ENCODE results near the gene MUC21. TPM values are rescaled to one million over a fixed set of nuclear protein-coding genes. Genes with fewer than 3 reads are reported as not detected.
A peak's percentile ranks its signal among the peaks of the same experiment; 100 is the strongest.
"Not testable (repeated sequence)": the region's sequence is repeated elsewhere in the genome, so short reads cannot be mapped to it uniquely, and the experiment has no call there.

Gene MUC21
- total RNA-seq, 2 donors from 2014 or later = not detected

DNA sequence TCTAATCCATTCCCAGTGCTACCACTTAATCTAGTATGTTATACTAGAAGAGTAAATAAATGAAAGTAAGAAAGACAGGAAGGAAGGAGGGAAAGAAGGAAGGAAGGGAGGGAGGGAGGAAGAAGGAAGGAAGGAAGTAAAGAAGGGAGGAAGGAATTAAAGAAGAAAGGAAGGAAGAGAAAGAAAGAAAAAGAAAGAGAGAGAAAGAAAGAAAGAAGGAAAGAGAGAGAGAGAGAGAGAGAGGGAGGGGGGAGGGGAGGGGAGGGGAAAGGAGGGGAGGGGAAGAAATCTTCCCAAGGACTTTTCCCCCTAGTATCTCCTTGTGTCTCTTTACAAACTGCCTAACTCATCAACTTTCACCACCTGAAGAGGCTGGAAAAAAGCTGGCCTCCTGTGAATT lies 20.8 kb upstream of the MUC21 start:
- H3K4me1 ChIP-seq = no peaks in the 10 kb centered on the region
- DNase-seq (ENCODE audit: low spot score) = no peak
- no peak overlapping the region for H3K4me3 ChIP-seq
- no peaks in the 10 kb centered on the region for H3K27me3 ChIP-seq
- no peaks in the 10 kb centered on the region for H3K9me3 ChIP-seq
- H3K27ac ChIP-seq = no peak overlapping the region
- H3K36me3 ChIP-seq = no peaks in the 10 kb centered on the region
- TF ChIP-seq, protein P1, sequence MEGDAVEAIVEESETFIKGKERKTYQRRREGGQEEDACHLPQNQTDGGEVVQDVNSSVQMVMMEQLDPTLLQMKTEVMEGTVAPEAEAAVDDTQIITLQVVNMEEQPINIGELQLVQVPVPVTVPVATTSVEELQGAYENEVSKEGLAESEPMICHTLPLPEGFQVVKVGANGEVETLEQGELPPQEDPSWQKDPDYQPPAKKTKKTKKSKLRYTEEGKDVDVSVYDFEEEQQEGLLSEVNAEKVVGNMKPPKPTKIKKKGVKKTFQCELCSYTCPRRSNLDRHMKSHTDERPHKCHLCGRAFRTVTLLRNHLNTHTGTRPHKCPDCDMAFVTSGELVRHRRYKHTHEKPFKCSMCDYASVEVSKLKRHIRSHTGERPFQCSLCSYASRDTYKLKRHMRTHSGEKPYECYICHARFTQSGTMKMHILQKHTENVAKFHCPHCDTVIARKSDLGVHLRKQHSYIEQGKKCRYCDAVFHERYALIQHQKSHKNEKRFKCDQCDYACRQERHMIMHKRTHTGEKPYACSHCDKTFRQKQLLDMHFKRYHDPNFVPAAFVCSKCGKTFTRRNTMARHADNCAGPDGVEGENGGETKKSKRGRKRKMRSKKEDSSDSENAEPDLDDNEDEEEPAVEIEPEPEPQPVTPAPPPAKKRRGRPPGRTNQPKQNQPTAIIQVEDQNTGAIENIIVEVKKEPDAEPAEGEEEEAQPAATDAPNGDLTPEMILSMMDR (IDR thresholded peaks at IDR 0.05) = no peak

DNA sequence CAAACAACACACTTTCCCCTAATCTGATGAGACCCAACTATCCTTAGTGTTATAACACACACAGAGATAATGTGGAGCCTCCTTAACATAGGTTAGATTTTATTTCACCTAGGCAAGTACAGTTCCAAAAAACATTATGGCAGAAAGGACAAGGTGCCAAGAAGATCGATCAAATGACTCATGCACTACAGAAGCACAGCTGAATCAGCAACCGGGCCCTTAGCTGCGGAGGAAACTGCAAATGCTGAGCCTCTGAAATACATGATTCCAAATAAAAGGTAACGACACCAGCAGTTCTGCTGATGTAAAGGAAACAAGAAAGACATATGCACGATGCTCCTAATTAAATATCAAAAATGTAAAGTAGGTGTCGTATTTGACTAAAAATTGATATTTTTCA lies 19.9 kb upstream of the MUC21 start:
- H3K4me3 ChIP-seq = no peak overlapping the region
- no peaks in the 10 kb centered on the region for H3K4me1 ChIP-seq
- TF ChIP-seq, protein P1 (IDR thresholded peaks at IDR 0.05) = no peak
- H3K9me3 ChIP-seq = no peaks in the 10 kb centered on the region
- no peak for DNase-seq (ENCODE audit: low spot score)
- no peak overlapping the region for H3K27ac ChIP-seq
- H3K27me3 ChIP-seq = no peaks in the 10 kb centered on the region
- no peaks in the 10 kb centered on the region for H3K36me3 ChIP-seq

DNA sequence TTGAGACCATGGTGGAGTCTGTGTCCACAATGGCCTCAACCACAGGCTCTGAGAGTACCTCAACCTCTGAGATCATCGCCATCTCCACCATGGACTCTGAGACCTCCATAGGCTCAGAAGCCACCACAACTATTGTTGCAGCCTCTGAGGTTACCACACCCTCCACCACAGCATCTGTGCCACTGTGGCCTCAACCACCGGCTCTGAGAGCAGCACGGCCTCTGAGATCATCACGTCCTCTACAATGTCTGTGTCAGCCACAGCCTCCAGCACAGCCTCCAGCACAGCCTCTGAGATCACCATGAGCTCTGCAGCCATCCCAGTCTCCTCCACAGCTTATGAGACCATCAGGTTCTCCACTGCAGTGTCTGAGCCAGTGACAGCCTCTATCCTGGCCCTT lies 19.4 kb upstream of the MUC21 start:
- Histone ChIP-seq H3K27me3 (no peaks in the 10 kb centered on the region), H3K9me3 (no peaks in the 10 kb centered on the region), H3K27ac (no peak overlapping the region), H3K36me3 (no peaks in the 10 kb centered on the region), H3K4me3 (no peak overlapping the region), H3K4me1 (no peaks in the 10 kb centered on the region)
- TF ChIP-seq, protein P1 (IDR thresholded peaks at IDR 0.05) = no peak
- DNase-seq (ENCODE audit: low spot score) = no peak

DNA sequence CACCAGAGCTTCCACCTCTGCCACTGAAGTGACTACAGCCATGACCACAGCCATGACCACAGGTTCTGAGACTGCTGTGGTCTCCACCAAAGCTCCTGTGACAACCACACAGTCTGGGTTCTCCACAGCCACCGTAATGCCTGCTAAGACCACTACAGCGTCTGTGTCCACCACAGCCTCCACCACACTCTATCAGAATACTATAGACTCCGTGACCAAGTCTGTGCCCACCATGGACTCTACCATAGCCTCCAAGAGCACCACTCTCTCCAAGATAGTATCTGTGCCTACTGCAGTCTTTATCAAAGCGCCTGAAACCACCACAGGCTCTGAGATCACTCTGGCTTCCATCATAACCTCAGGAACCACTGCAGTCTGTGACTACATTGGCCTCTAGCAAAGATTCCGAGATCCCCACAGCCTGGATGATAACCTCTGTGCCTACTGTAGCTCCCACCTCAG lies 18.3 kb upstream of the MUC21 start:
- no peak overlapping the region for H3K4me3 ChIP-seq
- TF ChIP-seq, protein P1 (IDR thresholded peaks at IDR 0.05) = no peak
- no peaks in the 10 kb centered on the region for H3K27me3 ChIP-seq
- DNase-seq (ENCODE audit: low spot score) = no peak
- H3K27ac ChIP-seq = no peak overlapping the region
- no peaks in the 10 kb centered on the region for H3K36me3 ChIP-seq
- no peaks in the 10 kb centered on the region for H3K4me1 ChIP-seq
- no peaks in the 10 kb centered on the region for H3K9me3 ChIP-seq

DNA sequence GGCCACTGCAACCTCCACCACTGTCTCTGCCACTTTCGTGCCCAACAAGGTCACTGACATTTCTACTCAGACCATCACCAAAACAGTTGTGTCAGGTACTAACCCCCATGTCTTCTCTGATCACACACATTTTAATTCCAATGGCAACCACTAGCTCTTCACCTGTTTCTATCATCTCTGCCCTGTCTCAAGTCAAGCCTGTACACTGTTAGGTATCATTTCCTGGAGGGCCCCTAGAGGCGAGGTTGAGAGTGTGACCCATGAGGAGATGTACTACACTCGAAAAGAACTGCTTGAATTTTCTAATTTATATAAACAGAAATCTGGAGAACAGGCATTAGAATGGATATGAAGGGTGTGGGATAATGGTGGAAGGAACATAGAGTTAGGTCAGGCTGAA lies 17.4 kb upstream of the MUC21 start:
- no peaks in the 10 kb centered on the region for H3K4me1 ChIP-seq
- no peaks in the 10 kb centered on the region for H3K27me3 ChIP-seq
- H3K27ac ChIP-seq = no peak overlapping the region

DNA sequence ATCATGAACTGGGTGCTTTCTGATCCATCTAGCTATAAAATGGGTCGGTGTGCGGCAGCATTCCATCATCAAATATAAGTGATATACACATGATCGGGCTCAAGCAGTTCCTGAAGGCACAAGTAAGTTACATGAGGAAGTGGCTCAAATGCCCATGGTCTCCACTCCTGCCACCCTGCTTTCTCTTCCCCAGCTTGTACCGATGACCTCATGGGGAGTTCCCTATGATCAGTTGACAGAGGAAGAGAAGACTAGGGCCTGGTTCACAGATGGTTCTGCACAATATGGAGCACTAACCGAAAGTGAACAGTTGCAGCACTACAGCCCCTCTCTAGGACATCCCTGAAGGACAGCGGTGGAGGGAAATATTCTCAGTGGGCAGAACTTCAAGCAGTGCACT lies 14.3 kb upstream of the MUC21 start:
- DNase-seq (ENCODE audit: low spot score); H3K4me3 ChIP-seq; H3K36me3 ChIP-seq; H3K27me3 ChIP-seq; H3K9me3 ChIP-seq; H3K4me1 ChIP-seq: not testable (repeated sequence)
- peak overlapping the region in 1 of 2 donors; percentile 31 for H3K27ac ChIP-seq

More for the DNA sequence above, 17.4 kb upstream of the MUC21 start:
- Histone ChIP-seq H3K9me3 (no peaks in the 10 kb centered on the region), H3K4me3 (no peak overlapping the region), H3K36me3 (no peaks in the 10 kb centered on the region)
- TF ChIP-seq, protein P1 (IDR thresholded peaks at IDR 0.05) = no peak
- no peak for DNase-seq (ENCODE audit: low spot score)

All from right atrium auricular region (tissue), 2 donors.